GM12872 (cell line): ENCODE results near the gene RPL21.

Experiments
- TF ChIP-seq, protein P1 (sequence below): IDR thresholded peaks from 3 replicates; pipeline ENCODE4 v1.5.1; 2011; ENCODE audit warnings: low read depth, mild to moderate bottlenecking, low read length, moderate library complexity; ENCODE audit not compliant: insufficient read depth

The RPL21 gene

DNA sequence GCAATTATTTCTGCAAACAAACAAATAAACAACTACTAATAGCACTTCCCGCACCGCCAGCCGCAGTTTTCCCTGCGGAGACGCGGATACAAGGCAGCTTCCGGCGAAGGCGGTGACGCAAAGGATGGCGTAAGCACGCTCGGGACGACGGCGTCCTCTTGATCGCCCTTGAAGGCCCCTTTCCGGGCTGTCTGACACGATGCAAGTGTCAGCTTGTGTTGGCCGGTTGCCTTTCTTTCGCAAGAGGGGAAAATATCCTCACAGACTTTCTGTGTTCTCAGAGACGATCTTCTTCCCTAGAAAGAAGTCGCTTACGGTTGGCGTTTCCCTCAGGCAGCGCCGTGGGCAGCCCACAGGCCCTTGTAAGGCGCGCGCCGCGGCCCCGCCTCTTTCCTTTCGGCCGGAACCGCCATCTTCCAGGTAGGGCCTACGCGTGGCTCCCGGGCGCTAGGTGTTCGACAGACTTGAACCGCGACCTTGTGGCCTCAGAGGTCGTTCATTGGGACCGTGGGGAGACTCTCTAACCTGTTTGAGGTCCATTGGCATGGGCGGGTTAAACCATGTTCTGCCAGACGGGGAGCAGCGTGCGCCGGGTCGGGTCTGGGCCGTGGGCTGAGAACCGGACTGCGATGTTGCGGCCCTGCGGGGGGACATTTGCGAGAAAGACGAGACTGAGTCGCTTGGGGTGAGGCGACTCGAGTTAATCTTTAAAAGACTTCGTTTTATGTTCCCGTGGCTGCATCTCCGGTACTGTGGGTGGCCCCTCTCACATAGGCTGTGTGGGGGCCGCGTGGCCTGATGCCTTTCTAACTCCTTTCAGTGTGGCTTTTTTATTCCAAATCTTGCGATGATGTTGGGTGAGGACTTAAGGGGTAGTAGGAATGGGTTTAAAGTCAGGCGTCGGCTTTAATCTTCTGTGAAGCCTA lies at the start of gene RPL21:
Gene RPL21, plus strand, starts transcription at position 393 of the 926 bp plus-strand sequence. CDS start 2,219 bp downstream, outside the sequence.
- TF ChIP-seq, protein P1, sequence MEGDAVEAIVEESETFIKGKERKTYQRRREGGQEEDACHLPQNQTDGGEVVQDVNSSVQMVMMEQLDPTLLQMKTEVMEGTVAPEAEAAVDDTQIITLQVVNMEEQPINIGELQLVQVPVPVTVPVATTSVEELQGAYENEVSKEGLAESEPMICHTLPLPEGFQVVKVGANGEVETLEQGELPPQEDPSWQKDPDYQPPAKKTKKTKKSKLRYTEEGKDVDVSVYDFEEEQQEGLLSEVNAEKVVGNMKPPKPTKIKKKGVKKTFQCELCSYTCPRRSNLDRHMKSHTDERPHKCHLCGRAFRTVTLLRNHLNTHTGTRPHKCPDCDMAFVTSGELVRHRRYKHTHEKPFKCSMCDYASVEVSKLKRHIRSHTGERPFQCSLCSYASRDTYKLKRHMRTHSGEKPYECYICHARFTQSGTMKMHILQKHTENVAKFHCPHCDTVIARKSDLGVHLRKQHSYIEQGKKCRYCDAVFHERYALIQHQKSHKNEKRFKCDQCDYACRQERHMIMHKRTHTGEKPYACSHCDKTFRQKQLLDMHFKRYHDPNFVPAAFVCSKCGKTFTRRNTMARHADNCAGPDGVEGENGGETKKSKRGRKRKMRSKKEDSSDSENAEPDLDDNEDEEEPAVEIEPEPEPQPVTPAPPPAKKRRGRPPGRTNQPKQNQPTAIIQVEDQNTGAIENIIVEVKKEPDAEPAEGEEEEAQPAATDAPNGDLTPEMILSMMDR, result no peak

GRCh38 chr13:27201661-27202060 lies 49.7 kb upstream of the RPL21 start:
- TF ChIP-seq, protein P1, result no peak

- TF ChIP-seq, protein P1, result no peak
These were observed 48.2 kb upstream of the RPL21 start for GRCh38 chr13:27203186-27203585.

DNA sequence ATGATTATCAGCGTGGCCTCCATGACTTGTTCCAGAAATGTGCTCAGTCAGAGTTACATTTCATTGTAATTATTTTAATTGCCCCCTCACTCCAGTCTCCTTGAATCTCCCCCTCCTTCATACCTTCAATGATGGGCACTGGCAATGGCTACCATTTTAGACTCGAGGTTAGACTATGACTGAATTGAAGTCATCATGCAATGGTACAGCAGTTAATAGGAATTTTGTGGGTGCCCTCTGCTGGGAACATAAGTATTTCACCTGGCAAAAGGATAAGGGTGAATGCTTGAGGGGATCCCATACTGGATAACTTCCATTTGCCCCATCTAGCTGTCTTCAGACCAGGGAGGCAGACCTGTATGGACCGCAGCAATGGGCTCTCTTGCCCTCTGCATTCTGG lies 47.5 kb upstream of the RPL21 start:
- TF ChIP-seq, protein P1, result peak; percentile 36; the same call in 1 of the 3 replicates

DNA sequence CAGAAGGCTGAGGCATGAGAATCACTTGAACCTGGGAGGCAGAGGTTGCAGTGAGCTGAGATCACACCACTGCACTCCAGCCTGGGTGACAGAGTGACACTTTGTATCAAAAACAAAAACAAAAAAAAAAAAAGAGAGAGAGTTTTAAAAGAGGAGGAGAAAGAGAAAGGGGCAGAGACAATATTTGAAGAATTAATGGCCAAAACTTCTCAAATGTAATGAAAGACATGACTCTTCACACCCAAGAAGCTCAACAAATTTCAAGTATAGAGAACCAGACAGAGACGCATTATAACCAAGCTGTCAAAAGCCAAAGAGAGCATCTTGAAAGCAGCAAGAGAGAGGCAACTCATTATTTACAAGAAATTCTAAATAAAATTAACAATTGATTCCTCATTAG lies 42.8 kb upstream of the RPL21 start:
- TF ChIP-seq, protein P1, result no peak

DNA sequence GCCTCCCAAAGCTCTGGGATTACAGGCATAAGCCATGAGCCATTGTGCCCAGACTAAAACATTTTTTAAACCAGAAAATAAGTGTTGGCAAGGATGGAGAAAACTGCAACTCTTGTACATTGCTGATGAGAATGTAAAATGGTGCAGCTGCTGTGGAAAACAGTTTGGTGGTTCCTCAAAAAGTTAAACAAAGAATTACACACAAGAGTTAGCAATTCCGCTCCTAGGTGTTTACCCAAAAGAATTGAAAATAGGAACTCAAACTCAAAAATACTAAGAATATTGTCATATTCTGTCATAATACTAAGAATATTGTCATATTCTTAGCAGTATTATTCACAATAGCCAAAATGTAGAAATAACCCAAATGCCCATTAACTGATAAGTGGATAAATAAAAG lies 40.1 kb upstream of the RPL21 start:
- TF ChIP-seq, protein P1, result no peak

DNA sequence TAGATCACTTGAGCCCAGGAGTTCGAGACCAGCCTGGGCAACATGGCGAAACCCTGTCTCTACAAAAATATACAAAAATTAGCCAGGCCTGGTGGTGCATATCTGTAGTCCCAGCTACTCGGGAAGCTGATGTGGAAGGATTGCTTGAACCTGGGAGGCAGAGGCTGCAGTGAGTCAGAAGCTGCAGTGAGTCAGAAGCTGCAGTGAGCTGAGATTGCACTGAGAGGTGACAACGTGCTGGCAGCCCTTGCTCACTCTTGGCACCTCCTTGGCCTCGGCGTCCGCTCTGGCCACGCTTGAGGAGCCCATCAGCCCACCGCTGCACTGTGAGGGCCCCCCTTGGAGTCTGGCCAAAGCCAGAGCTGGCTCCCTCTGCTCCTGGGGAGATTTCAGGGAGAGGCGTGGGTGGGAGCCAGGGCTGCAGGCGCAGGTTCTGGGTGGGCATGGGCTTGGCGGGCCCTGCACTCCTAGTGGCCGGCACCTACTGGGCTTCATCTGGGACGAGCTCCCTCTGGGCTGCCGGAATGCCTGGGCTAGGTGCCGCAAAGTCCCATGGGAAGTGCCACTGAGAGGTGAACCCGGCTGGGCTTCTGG lies 39.5 kb upstream of the RPL21 start:
- TF ChIP-seq, protein P1, result no peak
